NT2/D1 (cell line): ENCODE data around the gene STS.

Experiments
- DNase-seq: peaks from one replicate; pipeline ENCODE4 v3.0.0-alpha.2; 2011; ENCODE audit warnings: low read depth, low spot score
- H3K27me3 ChIP-seq: 2 replicates; pipeline ENCODE4 v1.6.0; 2011; ENCODE audit warnings: mild to moderate bottlenecking; ENCODE audit not compliant: insufficient read length, insufficient read depth
- H3K36me3 ChIP-seq: 2 replicates; pipeline ENCODE4 v1.6.1; 2011; ENCODE audit warnings: mild to moderate bottlenecking, low read length, mixed read lengths; ENCODE audit not compliant: insufficient read depth, insufficient read length
- H3K4me1 ChIP-seq: 2 replicates; pipeline ENCODE4 v1.5.1; 2011; ENCODE audit not compliant: insufficient read depth, insufficient read length
- H3K4me3 ChIP-seq: 2 replicates; pipeline ENCODE4 v1.5.1; 2011; ENCODE audit warnings: low read depth; ENCODE audit not compliant: insufficient read length
- H3K9ac ChIP-seq: 2 replicates; pipeline ENCODE4 v1.6.0; 2011; ENCODE audit warnings: low read depth; ENCODE audit not compliant: insufficient read length
- H3K9me3 ChIP-seq: 2 replicates; pipeline ENCODE4 v1.5.1; 2011; ENCODE audit warnings: mild to moderate bottlenecking, low read length; ENCODE audit not compliant: insufficient read depth
- SUZ12 ChIP-seq: IDR thresholded peaks from 2 replicates; pipeline ENCODE4 v1.6.1; 2011; ENCODE audit not compliant: insufficient read length, insufficient read depth; ENCODE audit errors: extremely low read depth
- YY1 ChIP-seq: IDR thresholded peaks from 2 replicates; pipeline ENCODE4 v1.6.1; 2011; ENCODE audit not compliant: insufficient read length, insufficient read depth
- ZNF274 ChIP-seq: IDR thresholded peaks from 2 replicates; pipeline ENCODE4 v1.6.1; 2011; ENCODE audit warnings: mild to moderate bottlenecking, low read depth, low read length

Gene STS

GRCh38 chrX:7153231-7153630, 5.7 kb downstream of the STS start:
- no peaks in the 10 kb centered on the region for H3K4me1 ChIP-seq
- no peaks in the 10 kb centered on the region for H3K9me3 ChIP-seq
- peaks cover 8% of the 10 kb centered on the region for H3K27me3 ChIP-seq
- no peak for TF ChIP-seq SUZ12
- TF ChIP-seq YY1, result no peak
- no peak for TF ChIP-seq ZNF274
- H3K9ac ChIP-seq, result no peak overlapping the region
- H3K4me3 ChIP-seq, result no peak overlapping the region
- H3K36me3 ChIP-seq, result no peaks in the 10 kb centered on the region
- no peak for DNase-seq

GRCh38 chrX:7154041-7154597, 6.6 kb downstream of the STS start:
- H3K27me3 ChIP-seq, result peaks cover 8% of the 10 kb centered on the region
- no peak for DNase-seq
- no peak for TF ChIP-seq ZNF274

GRCh38 chrX:7155163-7155562, 7.7 kb downstream of the STS start:
- no peak overlapping the region for H3K4me3 ChIP-seq
- H3K27me3 ChIP-seq, result peaks cover 8% of the 10 kb centered on the region
- peaks cover 2% of the 10 kb centered on the region for H3K4me1 ChIP-seq
- H3K36me3 ChIP-seq, result no peaks in the 10 kb centered on the region
- H3K9me3 ChIP-seq, result no peaks in the 10 kb centered on the region
- no peak for TF ChIP-seq ZNF274
- TF ChIP-seq SUZ12, result no peak
- TF ChIP-seq YY1, result no peak
- DNase-seq, result no peak
- no peak overlapping the region for H3K9ac ChIP-seq

More at GRCh38 chrX:7154041-7154597, 6.6 kb downstream of the STS start:
- Histone ChIP-seq H3K4me1 (no peaks in the 10 kb centered on the region), H3K36me3 (no peaks in the 10 kb centered on the region), H3K9ac (no peak overlapping the region), H3K9me3 (no peaks in the 10 kb centered on the region), H3K4me3 (no peak overlapping the region)

GRCh38 chrX:7156879-7157278, 9.4 kb downstream of the STS start:
- DNase-seq, result no peak
- Histone ChIP-seq H3K9ac (no peak overlapping the region), H3K4me1 (peaks cover 2% of the 10 kb centered on the region), H3K36me3 (no peaks in the 10 kb centered on the region), H3K27me3 (peaks cover 8% of the 10 kb centered on the region), H3K9me3 (no peaks in the 10 kb centered on the region), H3K4me3 (no peak overlapping the region)
- TF ChIP-seq YY1, result no peak
- TF ChIP-seq SUZ12, result no peak
- no peak for TF ChIP-seq ZNF274

GRCh38 chrX:7158468-7158990, 11.0 kb downstream of the STS start:
- Histone ChIP-seq H3K4me1 (peaks cover 2% of the 10 kb centered on the region), H3K36me3 (no peaks in the 10 kb centered on the region), H3K27me3 (no peaks in the 10 kb centered on the region), H3K9me3 (no peaks in the 10 kb centered on the region), H3K9ac (no peak overlapping the region), H3K4me3 (no peak overlapping the region)
- TF ChIP-seq YY1, result no peak
- TF ChIP-seq SUZ12, result no peak
- no peak for TF ChIP-seq ZNF274
- DNase-seq, result no peak

- Histone ChIP-seq H3K4me3 (no peak overlapping the region), H3K9ac (no peak overlapping the region), H3K36me3 (no peaks in the 10 kb centered on the region), H3K27me3 (no peaks in the 10 kb centered on the region), H3K9me3 (no peaks in the 10 kb centered on the region), H3K4me1 (peaks cover 2% of the 10 kb centered on the region)
- no peak for TF ChIP-seq SUZ12
- no peak for TF ChIP-seq ZNF274
- no peak for TF ChIP-seq YY1
- DNase-seq, result no peak
Observed at GRCh38 chrX:7159149-7159861, 11.8 kb downstream of the STS start.

- DNase-seq, result no peak
- no peak for TF ChIP-seq SUZ12
- no peak for TF ChIP-seq ZNF274
- TF ChIP-seq YY1, result no peak
- H3K9ac ChIP-seq, result no peak overlapping the region
- no peaks in the 10 kb centered on the region for H3K9me3 ChIP-seq
- H3K27me3 ChIP-seq, result no peaks in the 10 kb centered on the region
- no peaks in the 10 kb centered on the region for H3K36me3 ChIP-seq
- H3K4me3 ChIP-seq, result no peak overlapping the region
- H3K4me1 ChIP-seq, result peaks cover 2% of the 10 kb centered on the region
Observed at GRCh38 chrX:7163146-7163677, 15.7 kb downstream of the STS start.
